Astrocyte (in vitro differentiated cells and primary cell): Measurements from ENCODE around the gene SF1. TPM values are rescaled to one million over a fixed set of nuclear protein-coding genes. Genes with fewer than 3 reads are reported as not detected.

ENCODE experiments used
- DNase-seq: peaks from one replicate; pipeline ENCODE4 v3.0.0-alpha.2; 2010; ENCODE audit warnings: low read depth
- FAIRE-seq: peaks from 2 replicates; lab custom pipeline; 2011; peaks lifted over from hg19 to GRCh38; lab: Jason Lieb, UNC
- H2AFZ ChIP-seq: 2 replicates; pipeline ENCODE4 v1.6.0; 2012; ENCODE audit warnings: low read depth, low read length, inconsistent platforms
- H3K27ac ChIP-seq: 2 replicates; pipeline ENCODE4 v1.5.1; 2011; ENCODE audit warnings: low read depth, low read length, inconsistent platforms
- H3K27me3 ChIP-seq: 2 replicates; pipeline ENCODE4 v1.6.0; 2011; ENCODE audit warnings: low read length, inconsistent platforms; ENCODE audit not compliant: insufficient read depth
- H3K36me3 ChIP-seq: 2 replicates; pipeline ENCODE4 v1.5.1; 2011; ENCODE audit warnings: low read length, inconsistent platforms; ENCODE audit not compliant: insufficient read depth
- H3K4me1 ChIP-seq: 2 replicates; pipeline ENCODE4 v1.5.1; 2011; ENCODE audit warnings: low read length, inconsistent platforms; ENCODE audit not compliant: insufficient read depth
- H3K4me2 ChIP-seq: 2 replicates; pipeline ENCODE4 v1.6.0; 2012; ENCODE audit warnings: low read length, inconsistent platforms
- H3K4me3 ChIP-seq: 2 replicates; pipeline ENCODE4 v1.5.1; 2011; ENCODE audit warnings: low read depth, mild to moderate bottlenecking, low read length, inconsistent platforms; ENCODE audit not compliant: insufficient read depth
- H3K79me2 ChIP-seq: 2 replicates; pipeline ENCODE4 v1.6.0; 2012; ENCODE audit warnings: mild to moderate bottlenecking, low read length, inconsistent platforms; ENCODE audit not compliant: insufficient read depth
- H3K9ac ChIP-seq: 2 replicates; pipeline ENCODE4 v1.6.0; 2012; ENCODE audit warnings: mild to moderate bottlenecking, low read length, inconsistent platforms
- H3K9me3 ChIP-seq: 2 replicates; pipeline ENCODE4 v1.5.1; 2012; ENCODE audit warnings: low read depth, mild to moderate bottlenecking, low read length, inconsistent platforms; ENCODE audit not compliant: insufficient read depth
- H4K20me1 ChIP-seq: 2 replicates; pipeline ENCODE4 v1.6.0; 2012; ENCODE audit warnings: low read length, inconsistent platforms; ENCODE audit not compliant: insufficient read depth
- H3K27ac Mint-ChIP-seq: one replicate; pipeline ENCODE4 v1.8.0; 2021; ENCODE audit warnings: mild to moderate bottlenecking, mixed read lengths; ENCODE audit not compliant: unreplicated experiment
- H3K27me3 Mint-ChIP-seq: one replicate; pipeline ENCODE4 v1.8.0; 2021; ENCODE audit warnings: low read depth, mixed read lengths; ENCODE audit not compliant: unreplicated experiment
- H3K36me3 Mint-ChIP-seq: one replicate; pipeline ENCODE4 v1.8.0; 2021; ENCODE audit warnings: low read depth, mixed read lengths; ENCODE audit not compliant: unreplicated experiment
- H3K4me1 Mint-ChIP-seq: one replicate; pipeline ENCODE4 v1.8.0; 2021; ENCODE audit warnings: low read depth, mixed read lengths; ENCODE audit not compliant: unreplicated experiment
- H3K4me3 Mint-ChIP-seq: one replicate; pipeline ENCODE4 v1.8.0; 2021; ENCODE audit warnings: mild to moderate bottlenecking, moderate library complexity, mixed read lengths; ENCODE audit not compliant: unreplicated experiment
- H3K9me3 Mint-ChIP-seq: one replicate; pipeline ENCODE4 v1.8.0; 2021; ENCODE audit warnings: mild to moderate bottlenecking, mixed read lengths; ENCODE audit not compliant: unreplicated experiment
- EZH2 ChIP-seq: IDR thresholded peaks from 2 replicates; pipeline ENCODE4 v1.6.1; 2012; ENCODE audit warnings: mild to moderate bottlenecking, low read length, inconsistent platforms; ENCODE audit not compliant: insufficient read depth
- total RNA-seq: library from RNA; stranded (reverse); gene quantifications from 2 replicates; pipeline ENCODE4 v1.2.1, GENCODE V29; 2021
- TF ChIP-seq, protein P1 (sequence below): IDR thresholded peaks from 2 replicates; pipeline ENCODE4 v1.5.1; 2011; ENCODE audit warnings: low read depth, mild to moderate bottlenecking, inconsistent platforms, low read length, moderate library complexity; ENCODE audit not compliant: insufficient read depth

Gene SF1
- total RNA-seq, 1 donor from 2014 or later, result 215 TPM

DNA sequence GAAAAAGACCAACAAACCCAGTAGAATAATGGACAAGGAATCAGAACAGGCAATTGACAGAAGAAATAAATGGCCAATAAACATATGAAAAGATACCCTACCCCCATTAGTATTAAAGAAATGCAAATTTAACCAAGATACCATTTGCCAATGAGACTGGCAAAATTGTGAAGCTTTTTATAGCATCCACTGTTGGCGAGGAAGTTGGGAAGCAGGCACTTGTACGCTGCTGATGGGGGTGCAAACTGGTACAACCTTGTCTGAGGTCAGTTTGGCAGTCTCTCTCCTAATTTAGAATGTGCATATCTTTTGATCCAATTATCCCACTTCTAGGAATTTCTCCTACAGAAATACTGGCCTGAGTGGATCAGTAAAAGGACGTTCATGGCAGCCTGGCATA lies 46.7 kb downstream of the SF1 start:
- H3K9me3 Mint-ChIP-seq, result no peaks in the 10 kb centered on the region
- FAIRE-seq, result no peak
- no peak overlapping the region for H3K27ac Mint-ChIP-seq

DNA sequence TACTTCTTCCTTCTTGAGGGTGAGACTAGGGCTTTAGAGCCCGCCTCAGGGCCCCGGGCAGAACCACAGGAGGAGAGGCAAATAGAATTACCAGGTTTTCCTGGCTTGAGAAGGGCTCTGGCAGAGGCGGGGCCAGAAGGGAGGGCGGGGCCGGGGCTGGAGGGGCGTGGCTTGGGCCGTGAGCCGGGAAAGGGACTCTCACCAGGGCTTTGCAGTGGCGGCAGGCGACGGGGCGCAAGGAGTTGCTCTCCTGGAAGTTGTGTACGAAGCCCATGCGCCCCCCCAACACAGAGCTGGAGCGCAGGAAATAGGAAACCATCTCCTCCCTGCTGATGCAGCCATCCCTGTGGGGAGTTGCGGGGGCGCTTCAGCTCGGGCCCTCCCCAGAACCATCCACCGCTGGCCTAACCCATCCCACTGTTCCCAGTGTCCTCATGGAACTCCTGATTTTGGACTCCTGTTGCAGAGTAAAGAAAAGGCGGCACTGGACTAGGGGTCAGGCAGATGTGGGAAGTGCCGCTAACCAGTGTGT lies 48.4 kb downstream of the SF1 start:
- H4K20me1 ChIP-seq, result no peaks in the 10 kb centered on the region
- no peak overlapping the region for H3K27ac ChIP-seq
- peaks cover 2% of the 10 kb centered on the region for H3K36me3 Mint-ChIP-seq
- no peaks in the 10 kb centered on the region for H3K36me3 ChIP-seq
- H3K4me1 Mint-ChIP-seq, result peaks cover 3% of the 10 kb centered on the region
- H3K9me3 Mint-ChIP-seq, result no peaks in the 10 kb centered on the region
- no peaks in the 10 kb centered on the region for H3K9me3 ChIP-seq
- H3K79me2 ChIP-seq, result no peaks in the 10 kb centered on the region
- H3K4me3 Mint-ChIP-seq, result peak overlapping the region; percentile 14
- no peak overlapping the region for H3K4me3 ChIP-seq
- H3K27me3 ChIP-seq, result peaks cover 12% of the 10 kb centered on the region
- H3K9ac ChIP-seq, result no peak overlapping the region
- TF ChIP-seq, protein P1, sequence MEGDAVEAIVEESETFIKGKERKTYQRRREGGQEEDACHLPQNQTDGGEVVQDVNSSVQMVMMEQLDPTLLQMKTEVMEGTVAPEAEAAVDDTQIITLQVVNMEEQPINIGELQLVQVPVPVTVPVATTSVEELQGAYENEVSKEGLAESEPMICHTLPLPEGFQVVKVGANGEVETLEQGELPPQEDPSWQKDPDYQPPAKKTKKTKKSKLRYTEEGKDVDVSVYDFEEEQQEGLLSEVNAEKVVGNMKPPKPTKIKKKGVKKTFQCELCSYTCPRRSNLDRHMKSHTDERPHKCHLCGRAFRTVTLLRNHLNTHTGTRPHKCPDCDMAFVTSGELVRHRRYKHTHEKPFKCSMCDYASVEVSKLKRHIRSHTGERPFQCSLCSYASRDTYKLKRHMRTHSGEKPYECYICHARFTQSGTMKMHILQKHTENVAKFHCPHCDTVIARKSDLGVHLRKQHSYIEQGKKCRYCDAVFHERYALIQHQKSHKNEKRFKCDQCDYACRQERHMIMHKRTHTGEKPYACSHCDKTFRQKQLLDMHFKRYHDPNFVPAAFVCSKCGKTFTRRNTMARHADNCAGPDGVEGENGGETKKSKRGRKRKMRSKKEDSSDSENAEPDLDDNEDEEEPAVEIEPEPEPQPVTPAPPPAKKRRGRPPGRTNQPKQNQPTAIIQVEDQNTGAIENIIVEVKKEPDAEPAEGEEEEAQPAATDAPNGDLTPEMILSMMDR, result no peak
- no peak for TF ChIP-seq EZH2
- DNase-seq, result no peak
- FAIRE-seq, result no peak
- H3K4me1 ChIP-seq, result no peaks in the 10 kb centered on the region
- no peak overlapping the region for H2AFZ ChIP-seq
- peaks cover 44% of the 10 kb centered on the region for H3K27me3 Mint-ChIP-seq
- H3K4me2 ChIP-seq, result peak overlapping the region; percentile 22
- no peak overlapping the region for H3K27ac Mint-ChIP-seq

More for the DNA sequence above, 46.7 kb downstream of the SF1 start:
- Mint-ChIP-seq H3K4me3 (no peak overlapping the region), H3K27me3 (peaks cover 45% of the 10 kb centered on the region), H3K4me1 (peaks cover 4% of the 10 kb centered on the region), H3K36me3 (peaks cover 3% of the 10 kb centered on the region)
- Histone ChIP-seq H3K27ac (no peak overlapping the region), H3K4me3 (no peak overlapping the region), H3K9ac (no peak overlapping the region), H3K36me3 (no peaks in the 10 kb centered on the region), H3K9me3 (no peaks in the 10 kb centered on the region), H3K79me2 (no peaks in the 10 kb centered on the region), H2AFZ (no peak overlapping the region), H4K20me1 (no peaks in the 10 kb centered on the region), H3K4me1 (no peaks in the 10 kb centered on the region), H3K27me3 (peaks cover 6% of the 10 kb centered on the region), H3K4me2 (no peak overlapping the region)
- no peak for DNase-seq
- TF ChIP-seq, protein P1, result no peak
- TF ChIP-seq EZH2, result no peak

DNA sequence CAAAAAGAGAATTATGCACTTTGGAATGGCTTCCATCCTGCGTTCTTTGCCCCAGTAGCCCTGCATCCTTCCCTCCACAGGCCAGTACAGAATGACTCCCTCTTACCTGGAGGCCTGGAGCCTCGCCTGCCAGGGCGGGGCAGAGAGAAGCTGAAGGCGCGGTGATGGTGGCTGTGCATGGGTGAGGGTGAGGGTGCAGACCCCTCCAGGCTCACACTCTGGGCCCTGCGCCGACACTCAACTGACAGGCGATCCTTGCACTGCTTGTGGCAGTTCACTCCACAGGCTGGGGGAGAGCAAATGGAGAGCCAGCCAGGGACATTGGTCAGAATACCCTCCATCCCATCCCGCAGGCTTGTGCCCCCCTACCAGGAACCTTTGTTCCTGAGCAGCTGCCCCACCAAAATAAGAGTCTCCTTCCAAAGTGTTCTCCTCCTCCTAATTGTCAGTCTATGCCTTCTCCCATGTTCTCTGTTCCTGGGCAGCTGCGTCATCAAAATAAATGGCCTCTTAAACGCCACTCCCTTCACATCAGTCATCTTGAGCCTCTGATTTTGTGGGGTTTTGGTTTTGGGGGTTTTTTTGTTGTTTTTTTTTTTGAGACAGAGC lies 49.5 kb downstream of the SF1 start:
- Histone ChIP-seq H3K4me3 (no peak overlapping the region), H4K20me1 (no peaks in the 10 kb centered on the region), H3K9me3 (no peaks in the 10 kb centered on the region), H3K79me2 (no peaks in the 10 kb centered on the region), H3K27ac (no peak overlapping the region), H3K4me2 (no peak overlapping the region), H3K4me1 (no peaks in the 10 kb centered on the region), H3K36me3 (no peaks in the 10 kb centered on the region), H3K27me3 (peaks cover 17% of the 10 kb centered on the region), H3K9ac (no peak overlapping the region), H2AFZ (no peak overlapping the region)
- Mint-ChIP-seq H3K9me3 (no peaks in the 10 kb centered on the region), H3K4me1 (no peaks in the 10 kb centered on the region), H3K36me3 (no peaks in the 10 kb centered on the region), H3K27me3 (peaks cover 43% of the 10 kb centered on the region), H3K4me3 (no peak overlapping the region), H3K27ac (no peak overlapping the region)
- DNase-seq, result no peak
- TF ChIP-seq EZH2, result no peak
- TF ChIP-seq, protein P1, result no peak
- no peak for FAIRE-seq
